Measurements from ENCODE around the gene CISD1.
"Not testable (repeated sequence)": the region's sequence is repeated elsewhere in the genome, so short reads cannot be mapped to it uniquely, and the experiment has no call there.

CISD1 gene

GRCh38 chr10:58244666-58245065 lies 24.3 kb upstream of the CISD1 start:
- H4K12ac ChIP-seq (ENCODE audit: low read depth, low read length) = not testable (repeated sequence)
- no CpG with 5 or more reads among the region's 3 CpGs for WGBS (ENCODE audit: extremely low coverage, insufficient coverage, insufficient read length)

GRCh38 chr10:58253184-58253583 lies 15.8 kb upstream of the CISD1 start:
- peaks cover 3% of the 10 kb centered on the region for H3K9me3 ChIP-seq (ENCODE audit: insufficient read depth, low read depth, low read length)
- no peak overlapping the region for H3K18ac ChIP-seq (ENCODE audit: low read length)
- no CpG with 5 or more reads among the region's 4 CpGs for WGBS (ENCODE audit: extremely low coverage, insufficient coverage, insufficient read length)
- no peak overlapping the region for H3K4me3 ChIP-seq (ENCODE audit: low read depth, low read length)
- no peak for DNase-seq
- H3K4me2 ChIP-seq (ENCODE audit: low read length) = no peak overlapping the region
- peaks cover 2 to 4% of the 10 kb centered on the region in 2 experiments for H3K36me3 ChIP-seq (ENCODE audit: control insufficient read depth in 1 of 2, insufficient read depth in 2 of 2, low read length in 2 of 2)
- no peak overlapping the region for H3K9ac ChIP-seq (ENCODE audit: low read length)
- H4K12ac ChIP-seq (ENCODE audit: low read depth, low read length) = no peak overlapping the region
- no peak overlapping the region for H2AFZ ChIP-seq (ENCODE audit: insufficient read depth, low read length, poor library complexity)
- H3K4me1 ChIP-seq (ENCODE audit: control insufficient read depth in 1 of 2, insufficient read depth in 2 of 2, low read length in 2 of 2) = no peaks in the 10 kb centered on the region
- H4K8ac ChIP-seq (ENCODE audit: low read depth, low read length) = no peak overlapping the region
- H2BK12ac ChIP-seq (ENCODE audit: low read length) = no peak overlapping the region
- H3K79me1 ChIP-seq (ENCODE audit: low read length) = no peaks in the 10 kb centered on the region
- no peak overlapping the region for H2BK120ac ChIP-seq (ENCODE audit: insufficient read depth, low read length, poor library complexity)
- no peak overlapping the region for H3K27ac ChIP-seq (ENCODE audit: low read depth, low read length)
- no peak overlapping the region for H2AK5ac ChIP-seq (ENCODE audit: low read length)
- H3K27me3 ChIP-seq (ENCODE audit: insufficient read depth, low read length) = no peaks in the 10 kb centered on the region
- H4K91ac ChIP-seq (ENCODE audit: low read depth, low read length) = no peak overlapping the region
- no peaks in the 10 kb centered on the region for H3K79me2 ChIP-seq (ENCODE audit: control insufficient read depth, insufficient read depth, low read length, poor library complexity)
- no peak overlapping the region for H3K14ac ChIP-seq (ENCODE audit: low read length)
- no peak overlapping the region for H2BK5ac ChIP-seq (ENCODE audit: low read depth, low read length, poor library complexity)
- H3K23ac ChIP-seq (ENCODE audit: low read length) = no peak overlapping the region
- H3K4ac ChIP-seq (ENCODE audit: low read depth, low read length) = no peak overlapping the region

More at GRCh38 chr10:58244666-58245065, 24.3 kb upstream of the CISD1 start:
- not testable (repeated sequence) for H2BK12ac ChIP-seq (ENCODE audit: low read length); H3K36me3 ChIP-seq (ENCODE audit: control insufficient read depth in 1 of 2, insufficient read depth in 2 of 2, low read length in 2 of 2); H3K79me1 ChIP-seq (ENCODE audit: low read length); H3K27ac ChIP-seq (ENCODE audit: low read depth, low read length); H3K4me1 ChIP-seq (ENCODE audit: control insufficient read depth in 1 of 2, insufficient read depth in 2 of 2, low read length in 2 of 2); H2BK5ac ChIP-seq (ENCODE audit: low read depth, low read length, poor library complexity); H3K18ac ChIP-seq (ENCODE audit: low read length); H3K4me3 ChIP-seq (ENCODE audit: low read depth, low read length); H4K8ac ChIP-seq (ENCODE audit: low read depth, low read length); H3K23ac ChIP-seq (ENCODE audit: low read length); H3K4me2 ChIP-seq (ENCODE audit: low read length); H3K14ac ChIP-seq (ENCODE audit: low read length); H3K27me3 ChIP-seq (ENCODE audit: insufficient read depth, low read length); H2AFZ ChIP-seq (ENCODE audit: insufficient read depth, low read length, poor library complexity); H3K79me2 ChIP-seq (ENCODE audit: control insufficient read depth, insufficient read depth, low read length, poor library complexity); H3K9ac ChIP-seq (ENCODE audit: low read length); H2BK120ac ChIP-seq (ENCODE audit: insufficient read depth, low read length, poor library complexity); H2AK5ac ChIP-seq (ENCODE audit: low read length); DNase-seq; H3K9me3 ChIP-seq (ENCODE audit: insufficient read depth, low read depth, low read length); H4K91ac ChIP-seq (ENCODE audit: low read depth, low read length); H3K4ac ChIP-seq (ENCODE audit: low read depth, low read length)

- no peak for DNase-seq
- no peaks in the 10 kb centered on the region for H3K27me3 ChIP-seq (ENCODE audit: insufficient read depth, low read length)
- H4K8ac ChIP-seq (ENCODE audit: low read depth, low read length) = no peak overlapping the region
- H2BK12ac ChIP-seq (ENCODE audit: low read length) = no peak overlapping the region
- no peak overlapping the region for H2AK5ac ChIP-seq (ENCODE audit: low read length)
- H2AFZ ChIP-seq (ENCODE audit: insufficient read depth, low read length, poor library complexity) = no peak overlapping the region
- H3K23ac ChIP-seq (ENCODE audit: low read length) = no peak overlapping the region
- no peak overlapping the region for H3K4ac ChIP-seq (ENCODE audit: low read depth, low read length)
- peaks cover 3% of the 10 kb centered on the region for H3K9me3 ChIP-seq (ENCODE audit: insufficient read depth, low read depth, low read length)
- H3K27ac ChIP-seq (ENCODE audit: low read depth, low read length) = no peak overlapping the region
- H3K4me1 ChIP-seq (ENCODE audit: control insufficient read depth in 1 of 2, insufficient read depth in 2 of 2, low read length in 2 of 2) = no peaks in the 10 kb centered on the region
- H3K18ac ChIP-seq (ENCODE audit: low read length) = no peak overlapping the region
- H2BK5ac ChIP-seq (ENCODE audit: low read depth, low read length, poor library complexity) = no peak overlapping the region
- H2BK120ac ChIP-seq (ENCODE audit: insufficient read depth, low read length, poor library complexity) = no peak overlapping the region
- H3K4me3 ChIP-seq (ENCODE audit: low read depth, low read length) = no peak overlapping the region
- no peaks in the 10 kb centered on the region for H3K79me1 ChIP-seq (ENCODE audit: low read length)
- no peak overlapping the region for H3K9ac ChIP-seq (ENCODE audit: low read length)
- no peak overlapping the region for H4K91ac ChIP-seq (ENCODE audit: low read depth, low read length)
- peaks cover 2 to 4% of the 10 kb centered on the region in 2 experiments for H3K36me3 ChIP-seq (ENCODE audit: control insufficient read depth in 1 of 2, insufficient read depth in 2 of 2, low read length in 2 of 2)
- H3K79me2 ChIP-seq (ENCODE audit: control insufficient read depth, insufficient read depth, low read length, poor library complexity) = no peaks in the 10 kb centered on the region
- H3K14ac ChIP-seq (ENCODE audit: low read length) = no peak overlapping the region
- H3K4me2 ChIP-seq (ENCODE audit: low read length) = no peak overlapping the region
- no peak overlapping the region for H4K12ac ChIP-seq (ENCODE audit: low read depth, low read length)
- WGBS (ENCODE audit: extremely low coverage, insufficient coverage, insufficient read length) = no CpG with 5 or more reads among the region's 1 CpG
Observed at GRCh38 chr10:58254644-58255043, 14.3 kb upstream of the CISD1 start.

GRCh38 chr10:58256013-58256780 lies 12.8 kb upstream of the CISD1 start:
- not testable (repeated sequence) for H3K4ac ChIP-seq (ENCODE audit: low read depth, low read length); H4K8ac ChIP-seq (ENCODE audit: low read depth, low read length); H3K27me3 ChIP-seq (ENCODE audit: insufficient read depth, low read length); H3K4me2 ChIP-seq (ENCODE audit: low read length); H3K18ac ChIP-seq (ENCODE audit: low read length); H3K4me1 ChIP-seq (ENCODE audit: control insufficient read depth in 1 of 2, insufficient read depth in 2 of 2, low read length in 2 of 2); H3K79me2 ChIP-seq (ENCODE audit: control insufficient read depth, insufficient read depth, low read length, poor library complexity); H4K91ac ChIP-seq (ENCODE audit: low read depth, low read length); H3K23ac ChIP-seq (ENCODE audit: low read length); H2AFZ ChIP-seq (ENCODE audit: insufficient read depth, low read length, poor library complexity); H2BK120ac ChIP-seq (ENCODE audit: insufficient read depth, low read length, poor library complexity); H3K4me3 ChIP-seq (ENCODE audit: low read depth, low read length); H4K12ac ChIP-seq (ENCODE audit: low read depth, low read length); H2BK12ac ChIP-seq (ENCODE audit: low read length); H3K9me3 ChIP-seq (ENCODE audit: insufficient read depth, low read depth, low read length); H3K36me3 ChIP-seq (ENCODE audit: control insufficient read depth in 1 of 2, insufficient read depth in 2 of 2, low read length in 2 of 2); H3K9ac ChIP-seq (ENCODE audit: low read length); H2AK5ac ChIP-seq (ENCODE audit: low read length); H2BK5ac ChIP-seq (ENCODE audit: low read depth, low read length, poor library complexity); H3K79me1 ChIP-seq (ENCODE audit: low read length); H3K14ac ChIP-seq (ENCODE audit: low read length)
- peak; percentile 89 to 91 for DNase-seq
- peak overlapping the region; percentile 26 for H3K27ac ChIP-seq (ENCODE audit: low read depth, low read length)
- WGBS (ENCODE audit: extremely low coverage, insufficient coverage, insufficient read length) = no CpG with 5 or more reads among the region's 7 CpGs

Data from trophoblast cell (in vitro differentiated cells and primary cell).